ENCODE data around the gene KIF3A.

- no peak for TF ChIP-seq CTCF (IDR thresholded peaks at IDR 0.05)
- no peak for TF ChIP-seq POLR2A (IDR thresholded peaks at IDR 0.05)
These were observed 63.9 kb downstream of the KIF3A start for GRCh38 chr5:132673488-132673887.

Data from esophagus squamous epithelium (tissue), 4 donors.